BLaER1 (cell line): Measurements from ENCODE around the gene NAV2.

Experiments
- H3K27ac ChIP-seq: shearing (Covaris generic); formaldehyde crosslinking; 2 replicates; pipeline ENCODE4 v1.8.1; 2022
- H3K27me3 ChIP-seq: shearing (Covaris generic); formaldehyde crosslinking; 2 replicates; pipeline ENCODE4 v1.8.1; 2022
- H3K36me3 ChIP-seq: shearing (Covaris generic); formaldehyde crosslinking; 2 replicates; pipeline ENCODE4 v1.8.1; 2022
- H3K4me1 ChIP-seq: shearing (Covaris generic); formaldehyde crosslinking; 2 replicates; pipeline ENCODE4 v1.8.1; 2022
- H3K4me2 ChIP-seq: shearing (Covaris generic); formaldehyde crosslinking; 2 replicates; pipeline ENCODE4 v1.8.1; 2022
- H3K4me3 ChIP-seq: shearing (Covaris generic); formaldehyde crosslinking; 2 replicates; pipeline ENCODE4 v1.8.1; 2022
- H3K9ac ChIP-seq: shearing (Covaris generic); formaldehyde crosslinking; 2 replicates; pipeline ENCODE4 v1.8.1; 2022
- H3K9me3 ChIP-seq: shearing (Covaris generic); formaldehyde crosslinking; 2 replicates; pipeline ENCODE4 v1.8.1; 2022
- H4K20me1 ChIP-seq: shearing (Covaris generic); formaldehyde crosslinking; 2 replicates; pipeline ENCODE4 v1.8.1; 2022
- Cebpa-rat ChIP-seq: shearing (Covaris generic); IDR thresholded peaks from 2 replicates; pipeline ENCODE4 v1.8.1; 2022

The NAV2 gene

GRCh38 chr11:19800162-19800561 is 87.5 kb downstream of the NAV2 start:
- H3K27me3 ChIP-seq: no peaks in the 10 kb centered on the region
- no peak overlapping the region for H3K4me3 ChIP-seq
- TF ChIP-seq Cebpa-rat: no peak
- no peak overlapping the region for H3K27ac ChIP-seq
- H3K4me2 ChIP-seq: no peak overlapping the region
- H3K4me1 ChIP-seq: peaks cover 16% of the 10 kb centered on the region
- H4K20me1 ChIP-seq: no peaks in the 10 kb centered on the region
- H3K9ac ChIP-seq: no peak overlapping the region
- no peaks in the 10 kb centered on the region for H3K9me3 ChIP-seq
- no peaks in the 10 kb centered on the region for H3K36me3 ChIP-seq

DNA sequence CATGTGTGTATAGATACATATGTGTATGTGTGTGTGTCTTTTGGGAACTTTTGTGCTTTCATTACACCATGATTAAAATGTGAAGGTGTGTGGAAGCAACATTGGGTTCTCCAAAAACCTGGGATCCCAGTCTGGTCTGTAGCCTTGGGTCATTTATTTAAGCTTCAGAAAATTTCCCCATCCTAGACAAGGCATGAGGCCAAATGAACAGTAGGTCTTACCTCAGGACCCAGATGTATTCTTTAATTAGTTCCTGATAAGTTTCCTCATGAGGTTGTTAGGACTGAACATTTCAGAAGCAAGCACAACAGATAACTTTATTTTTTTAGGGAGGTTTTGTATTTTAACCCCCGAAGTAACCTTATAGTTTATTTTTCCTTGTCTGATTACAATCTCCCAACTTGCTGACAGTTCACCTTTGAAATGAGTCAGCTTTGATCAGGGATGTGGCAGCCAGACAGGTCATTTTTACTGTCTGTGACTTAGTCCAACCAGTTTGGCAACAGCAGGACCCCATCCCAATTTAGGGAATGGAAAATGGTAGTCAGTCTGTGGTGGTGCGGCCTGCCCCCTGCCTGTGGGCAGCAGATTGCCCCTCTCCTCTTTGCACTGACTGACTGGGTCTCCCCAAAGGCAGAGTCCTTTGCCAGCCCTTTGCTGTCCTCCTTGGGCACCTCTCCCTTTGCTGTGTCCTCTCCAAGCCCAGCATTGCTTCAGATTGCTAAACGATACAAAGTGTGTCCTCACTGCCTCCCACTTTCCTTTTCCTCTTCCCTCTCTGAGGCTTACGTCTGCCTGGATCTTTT is 88.3 kb downstream of the NAV2 start:
- TF ChIP-seq Cebpa-rat: no peak
- Histone ChIP-seq H3K27ac (no peak overlapping the region), H3K9me3 (no peaks in the 10 kb centered on the region), H3K4me2 (no peak overlapping the region), H3K4me1 (peaks cover 16% of the 10 kb centered on the region), H3K9ac (no peak overlapping the region), H4K20me1 (no peaks in the 10 kb centered on the region), H3K4me3 (no peak overlapping the region), H3K27me3 (no peaks in the 10 kb centered on the region), H3K36me3 (no peaks in the 10 kb centered on the region)

- H3K27me3 ChIP-seq: no peaks in the 10 kb centered on the region
- no peak overlapping the region for H3K4me3 ChIP-seq
- peaks cover 24% of the 10 kb centered on the region for H3K4me1 ChIP-seq
- H3K9me3 ChIP-seq: no peaks in the 10 kb centered on the region
- H4K20me1 ChIP-seq: no peaks in the 10 kb centered on the region
- no peaks in the 10 kb centered on the region for H3K36me3 ChIP-seq
- no peak overlapping the region for H3K9ac ChIP-seq
- peak overlapping the region; percentile 44 for H3K4me2 ChIP-seq
- no peak for TF ChIP-seq Cebpa-rat
- no peak overlapping the region for H3K27ac ChIP-seq
These were observed 90.2 kb downstream of the NAV2 start for GRCh38 chr11:19802773-19803293.

DNA sequence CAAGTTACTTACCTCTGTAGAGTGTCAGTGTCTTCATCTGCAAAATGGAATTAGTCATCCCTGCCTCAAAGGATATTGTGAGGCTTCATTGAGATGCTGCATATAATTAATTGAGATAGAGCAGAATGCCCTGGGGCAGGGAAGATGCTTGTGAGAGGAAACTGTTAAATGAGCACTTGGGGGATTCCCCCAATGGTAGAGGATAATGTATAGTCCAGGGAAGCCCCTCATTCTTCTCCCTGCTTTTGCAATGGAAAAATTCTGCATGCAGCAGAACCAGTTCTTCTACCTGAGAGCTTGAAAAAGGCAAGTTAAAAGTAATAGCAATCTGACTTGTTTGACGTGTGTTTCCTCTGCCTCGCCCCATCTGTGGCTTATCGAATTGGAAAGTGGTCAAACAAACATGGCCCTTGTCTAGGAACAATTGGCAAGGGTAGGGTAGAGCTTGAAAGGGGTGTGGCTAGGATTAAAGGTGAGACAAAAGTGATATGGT is 90.9 kb downstream of the NAV2 start:
- no peak overlapping the region for H3K9ac ChIP-seq
- no peak for TF ChIP-seq Cebpa-rat
- H3K36me3 ChIP-seq: no peaks in the 10 kb centered on the region
- H3K27ac ChIP-seq: no peak overlapping the region
- H3K4me2 ChIP-seq: 0 out of 2 replicates have a peak overlapping the region, but pooled peaks have one; percentile 44
- no peak overlapping the region for H3K4me3 ChIP-seq
- H3K4me1 ChIP-seq: peaks cover 24% of the 10 kb centered on the region
- H3K27me3 ChIP-seq: no peaks in the 10 kb centered on the region
- no peaks in the 10 kb centered on the region for H3K9me3 ChIP-seq
- no peaks in the 10 kb centered on the region for H4K20me1 ChIP-seq

DNA sequence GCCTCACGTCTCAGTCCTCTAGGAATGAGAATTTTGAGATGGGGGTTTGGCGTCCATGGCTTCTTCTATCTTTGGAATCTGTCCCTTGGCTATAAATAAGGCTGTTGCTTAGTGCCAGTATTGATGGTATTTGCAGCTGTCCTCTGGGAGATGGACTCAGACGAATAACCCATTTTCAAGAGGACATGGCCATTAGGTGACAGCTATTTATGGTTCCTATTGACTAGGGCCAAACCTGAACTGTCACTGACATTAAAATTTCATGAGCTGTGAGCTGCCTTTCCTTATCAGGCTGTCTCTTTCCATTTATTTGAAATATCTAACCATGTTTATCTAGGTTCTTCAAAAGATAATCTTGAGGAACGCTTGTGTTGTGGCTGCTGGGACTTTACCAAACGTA is 92.7 kb downstream of the NAV2 start:
- TF ChIP-seq Cebpa-rat: no peak
- no peaks in the 10 kb centered on the region for H3K27me3 ChIP-seq
- no peaks in the 10 kb centered on the region for H4K20me1 ChIP-seq
- H3K36me3 ChIP-seq: no peaks in the 10 kb centered on the region
- H3K9me3 ChIP-seq: no peaks in the 10 kb centered on the region
- no peak overlapping the region for H3K4me2 ChIP-seq
- H3K27ac ChIP-seq: no peak overlapping the region
- H3K4me1 ChIP-seq: peaks cover 24% of the 10 kb centered on the region
- no peak overlapping the region for H3K4me3 ChIP-seq
- no peak overlapping the region for H3K9ac ChIP-seq

DNA sequence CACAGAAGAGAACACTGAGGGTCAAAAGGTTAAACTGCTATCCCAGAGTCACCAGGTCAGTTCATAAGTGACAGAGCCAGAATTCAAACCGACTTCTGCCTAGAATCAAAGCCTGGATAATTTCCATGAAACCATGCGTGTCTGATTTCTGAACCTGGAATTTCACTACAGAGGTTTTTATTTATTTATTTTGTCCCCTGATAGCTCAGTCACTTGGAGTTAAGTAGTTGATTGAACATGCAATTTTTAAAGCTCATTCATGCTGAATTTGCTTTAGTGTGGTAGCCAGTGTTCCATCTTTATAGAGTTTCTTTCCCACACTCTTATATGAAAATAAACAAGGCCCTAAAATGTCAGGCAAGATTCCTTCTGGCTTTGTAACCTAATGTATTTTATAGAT is 93.2 kb downstream of the NAV2 start:
- TF ChIP-seq Cebpa-rat: no peak
- no peaks in the 10 kb centered on the region for H3K36me3 ChIP-seq
- H4K20me1 ChIP-seq: no peaks in the 10 kb centered on the region
- H3K4me1 ChIP-seq: peaks cover 24% of the 10 kb centered on the region
- H3K27me3 ChIP-seq: no peaks in the 10 kb centered on the region
- H3K4me3 ChIP-seq: no peak overlapping the region
- H3K9me3 ChIP-seq: no peaks in the 10 kb centered on the region
- no peak overlapping the region for H3K4me2 ChIP-seq
- H3K9ac ChIP-seq: no peak overlapping the region
- no peak overlapping the region for H3K27ac ChIP-seq

DNA sequence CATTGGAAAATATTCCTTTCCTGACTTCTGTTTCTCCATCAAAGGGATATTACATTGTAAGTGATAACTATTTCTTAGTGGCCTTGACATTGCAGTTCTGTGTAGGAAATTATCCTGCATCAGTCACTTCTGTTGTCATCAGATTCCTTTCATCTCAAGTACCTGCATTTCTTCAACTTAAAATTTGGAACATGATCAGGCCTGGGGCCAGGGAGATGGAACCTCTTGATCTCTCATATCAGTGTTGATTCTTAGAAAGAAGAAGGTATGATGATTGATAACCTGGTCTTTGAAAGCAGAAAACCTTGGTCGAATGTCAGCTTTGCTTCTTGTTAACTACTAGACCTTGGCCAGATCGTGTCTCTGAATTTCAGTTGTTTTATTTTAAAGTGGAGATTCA is 93.6 kb downstream of the NAV2 start:
- H3K4me1 ChIP-seq: peaks cover 24% of the 10 kb centered on the region
- no peak for TF ChIP-seq Cebpa-rat
- no peak overlapping the region for H3K27ac ChIP-seq
- H3K4me3 ChIP-seq: no peak overlapping the region
- H3K27me3 ChIP-seq: no peaks in the 10 kb centered on the region
- H3K9ac ChIP-seq: no peak overlapping the region
- H3K9me3 ChIP-seq: no peaks in the 10 kb centered on the region
- no peak overlapping the region for H3K4me2 ChIP-seq
- H4K20me1 ChIP-seq: no peaks in the 10 kb centered on the region
- no peaks in the 10 kb centered on the region for H3K36me3 ChIP-seq

DNA sequence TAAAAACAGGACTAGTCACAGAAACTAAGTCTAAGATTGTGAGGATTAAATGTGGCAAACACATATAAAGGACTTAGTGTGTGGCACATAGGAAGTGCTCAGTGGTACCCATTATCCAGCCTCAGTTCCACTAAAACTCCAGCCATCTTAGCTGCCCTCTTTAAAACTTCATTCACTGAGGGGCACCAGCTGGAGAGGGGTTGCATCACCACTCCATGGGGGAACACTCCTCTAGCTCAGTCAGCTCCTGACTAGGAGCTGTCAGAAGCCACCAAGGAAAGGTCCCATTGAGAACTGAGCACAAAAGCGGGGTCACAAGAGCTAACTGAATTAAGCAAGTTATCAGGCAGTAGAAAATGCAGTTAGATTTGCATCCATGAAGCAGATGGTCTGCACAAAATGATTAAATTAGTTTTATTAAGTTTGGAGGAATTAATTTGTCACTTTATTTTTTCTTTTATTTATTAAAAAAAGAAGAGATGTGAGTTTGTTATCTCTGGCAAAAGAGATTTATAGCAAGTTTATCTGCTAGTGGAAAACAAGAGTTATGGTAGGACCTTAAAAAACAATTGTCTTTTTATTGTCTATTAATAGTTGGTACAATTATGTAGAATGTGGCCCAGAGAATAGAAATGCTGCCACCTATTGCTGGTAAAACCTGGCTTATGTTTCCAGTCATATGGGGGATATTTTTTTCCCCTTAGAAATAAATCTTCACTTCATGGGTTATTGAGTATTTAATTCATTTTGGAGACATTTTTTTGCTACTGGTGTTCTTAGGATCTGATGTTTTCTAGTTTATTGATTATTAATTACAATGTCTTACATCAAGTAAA is 95.7 kb downstream of the NAV2 start:
- H4K20me1 ChIP-seq: no peaks in the 10 kb centered on the region
- H3K4me1 ChIP-seq: peaks cover 13% of the 10 kb centered on the region
- no peak overlapping the region for H3K4me3 ChIP-seq
- H3K27me3 ChIP-seq: no peaks in the 10 kb centered on the region
- no peaks in the 10 kb centered on the region for H3K9me3 ChIP-seq
- no peak overlapping the region for H3K9ac ChIP-seq
- H3K27ac ChIP-seq: no peak overlapping the region
- no peaks in the 10 kb centered on the region for H3K36me3 ChIP-seq
- no peak overlapping the region for H3K4me2 ChIP-seq
- no peak for TF ChIP-seq Cebpa-rat

DNA sequence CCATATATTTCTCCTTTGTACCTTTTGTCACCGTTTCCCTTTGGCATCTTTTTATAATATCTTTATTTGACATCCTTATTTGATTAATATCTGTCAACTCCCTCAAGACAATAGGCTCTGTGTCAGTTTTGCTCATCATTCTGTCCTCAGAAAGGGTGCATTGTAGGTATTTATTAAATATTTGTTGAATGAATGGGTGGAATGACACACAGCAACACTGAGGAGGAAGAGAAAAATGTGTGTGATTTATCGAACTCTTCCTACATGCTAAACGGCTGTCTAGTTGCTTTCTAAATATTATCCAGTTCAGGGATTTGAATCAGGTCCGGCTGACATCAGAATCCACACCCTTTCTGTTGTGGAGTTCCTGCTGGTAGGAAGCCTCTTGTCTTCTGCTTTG is 98.2 kb downstream of the NAV2 start:
- no peaks in the 10 kb centered on the region for H3K9me3 ChIP-seq
- no peak overlapping the region for H3K4me3 ChIP-seq
- no peaks in the 10 kb centered on the region for H3K27me3 ChIP-seq
- H3K4me1 ChIP-seq: peaks cover 16% of the 10 kb centered on the region
- no peak for TF ChIP-seq Cebpa-rat
- H3K27ac ChIP-seq: no peak overlapping the region
- no peak overlapping the region for H3K9ac ChIP-seq
- H3K4me2 ChIP-seq: no peak overlapping the region
- no peaks in the 10 kb centered on the region for H4K20me1 ChIP-seq
- H3K36me3 ChIP-seq: no peaks in the 10 kb centered on the region

DNA sequence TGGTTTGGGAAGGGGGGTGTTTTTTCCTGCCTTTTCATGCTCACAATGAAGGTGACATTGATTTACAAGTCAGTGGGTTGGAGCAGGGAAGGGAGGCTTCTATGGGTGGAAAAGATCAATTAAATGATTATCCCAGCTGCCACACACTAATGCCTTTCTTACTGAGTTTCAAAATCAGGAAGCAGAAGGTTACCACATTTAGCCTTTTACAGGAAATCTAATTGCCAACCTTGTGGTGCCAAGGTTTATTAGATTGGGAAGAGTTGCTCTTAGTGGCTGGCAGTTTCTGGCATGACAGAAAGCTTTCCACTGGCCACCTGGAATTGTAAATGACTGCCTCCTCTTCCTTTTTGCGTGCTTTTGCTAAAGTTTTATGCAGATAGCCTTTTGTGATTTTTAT is 98.7 kb downstream of the NAV2 start:
- Histone ChIP-seq H3K4me2 (no peak overlapping the region), H3K27me3 (no peaks in the 10 kb centered on the region), H3K36me3 (no peaks in the 10 kb centered on the region), H4K20me1 (no peaks in the 10 kb centered on the region), H3K4me3 (no peak overlapping the region), H3K4me1 (peaks cover 16% of the 10 kb centered on the region), H3K27ac (no peak overlapping the region), H3K9me3 (no peaks in the 10 kb centered on the region), H3K9ac (no peak overlapping the region)
- no peak for TF ChIP-seq Cebpa-rat
